ENCODE data around the gene KLHL9. TPM values are rescaled to one million over a fixed set of nuclear protein-coding genes. Genes with fewer than 3 reads are reported as not detected.

Gene KLHL9
- total and polyA plus RNA-seq, 2 donors (not counting 1 experiment from before 2014, with no cell fraction given), result 33.5 to 37.5 TPM

DNA sequence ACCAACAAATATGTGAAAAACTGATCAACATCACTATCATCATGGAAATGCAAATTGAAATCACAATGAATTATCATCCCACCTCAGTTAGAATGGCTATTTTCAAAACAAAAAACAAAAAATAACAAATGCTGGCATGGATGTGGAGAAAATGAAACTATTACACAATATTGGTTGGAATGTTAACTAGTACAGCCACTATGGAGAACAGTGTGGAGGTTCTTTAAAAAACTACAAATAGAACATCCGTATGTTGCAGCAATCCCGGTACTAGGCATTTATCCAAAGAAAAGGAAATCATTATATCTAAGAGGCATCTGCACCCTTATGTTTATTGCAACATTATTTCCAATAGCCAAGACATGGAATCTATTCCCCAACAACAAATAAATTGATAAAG lies 21.1 kb downstream of the KLHL9 start:
- Histone ChIP-seq H3K9ac (ENCODE audit: insufficient read depth, low read length) (no peak overlapping the region), H3K9me3 (ENCODE audit: control insufficient read depth, insufficient read depth, low read depth, low read length) (no peaks in the 10 kb centered on the region)
- TF ChIP-seq, protein P1, sequence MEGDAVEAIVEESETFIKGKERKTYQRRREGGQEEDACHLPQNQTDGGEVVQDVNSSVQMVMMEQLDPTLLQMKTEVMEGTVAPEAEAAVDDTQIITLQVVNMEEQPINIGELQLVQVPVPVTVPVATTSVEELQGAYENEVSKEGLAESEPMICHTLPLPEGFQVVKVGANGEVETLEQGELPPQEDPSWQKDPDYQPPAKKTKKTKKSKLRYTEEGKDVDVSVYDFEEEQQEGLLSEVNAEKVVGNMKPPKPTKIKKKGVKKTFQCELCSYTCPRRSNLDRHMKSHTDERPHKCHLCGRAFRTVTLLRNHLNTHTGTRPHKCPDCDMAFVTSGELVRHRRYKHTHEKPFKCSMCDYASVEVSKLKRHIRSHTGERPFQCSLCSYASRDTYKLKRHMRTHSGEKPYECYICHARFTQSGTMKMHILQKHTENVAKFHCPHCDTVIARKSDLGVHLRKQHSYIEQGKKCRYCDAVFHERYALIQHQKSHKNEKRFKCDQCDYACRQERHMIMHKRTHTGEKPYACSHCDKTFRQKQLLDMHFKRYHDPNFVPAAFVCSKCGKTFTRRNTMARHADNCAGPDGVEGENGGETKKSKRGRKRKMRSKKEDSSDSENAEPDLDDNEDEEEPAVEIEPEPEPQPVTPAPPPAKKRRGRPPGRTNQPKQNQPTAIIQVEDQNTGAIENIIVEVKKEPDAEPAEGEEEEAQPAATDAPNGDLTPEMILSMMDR (conservative IDR thresholded peaks at IDR 0.05 in 1 of 2, IDR thresholded peaks at IDR 0.05 in 1 of 2; ENCODE audit: low read depth in 1 of 2, low read length in 2 of 2), result no peak
- no peak for TF ChIP-seq EZH2 (IDR thresholded peaks at IDR 0.05; ENCODE audit: low read length, missing control alignments)

DNA sequence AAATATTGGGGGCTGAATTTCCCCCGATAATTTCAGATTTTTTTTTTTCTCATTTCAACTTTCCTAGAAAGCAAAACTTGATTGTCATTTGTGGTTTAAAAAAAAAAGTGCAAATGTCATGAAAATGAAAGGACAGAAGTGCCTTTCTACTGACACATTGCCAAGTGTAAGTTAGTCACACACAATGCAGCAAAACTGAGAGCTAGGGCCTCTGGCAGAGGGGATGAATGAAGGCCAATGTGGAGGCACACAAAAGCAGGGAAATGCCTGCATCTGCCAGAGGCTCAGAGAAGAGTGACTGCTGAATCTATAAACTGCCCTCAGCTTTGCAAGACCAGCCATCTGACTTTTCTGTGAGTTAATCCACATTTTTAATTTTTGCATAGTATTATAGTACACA lies 23.3 kb downstream of the KLHL9 start:
- no peaks in the 10 kb centered on the region for H3K79me2 ChIP-seq (ENCODE audit: control insufficient read depth, insufficient read depth, low read length)
- no peak overlapping the region for H3K4me2 ChIP-seq (ENCODE audit: extremely low read depth, insufficient read depth, low read length)
- H3K9me3 ChIP-seq (ENCODE audit: control insufficient read depth, insufficient read depth, low read depth, low read length), result no peaks in the 10 kb centered on the region
- no peaks in the 10 kb centered on the region for H3K36me3 ChIP-seq (ENCODE audit: control insufficient read depth, insufficient read depth, low read length)
- no peak for DNase-seq (ENCODE audit: low read depth in 2 of 2)
- peaks cover 4% of the 10 kb centered on the region for H3K27me3 ChIP-seq (ENCODE audit: control insufficient read depth, insufficient read depth, low read length)
- no peak overlapping the region for H3K27ac ChIP-seq (ENCODE audit: insufficient read depth, low read length)
- TF ChIP-seq EZH2 (IDR thresholded peaks at IDR 0.05; ENCODE audit: low read length, missing control alignments), result no peak
- TF ChIP-seq, protein P1 (conservative IDR thresholded peaks at IDR 0.05 in 1 of 2, IDR thresholded peaks at IDR 0.05 in 1 of 2; ENCODE audit: low read depth in 1 of 2, low read length in 2 of 2), result no peak
- no peak overlapping the region for H2AFZ ChIP-seq (ENCODE audit: low read length)
- H3K4me3 ChIP-seq (replicated peaks in 1 of 4; ENCODE audit: control extremely low read depth in 1 of 4, insufficient read depth in 1 of 4, low read depth in 3 of 4, low read length in 4 of 4), result no peak overlapping the region
- no peaks in the 10 kb centered on the region for H4K20me1 ChIP-seq (ENCODE audit: control insufficient read depth, extremely low read depth, insufficient read depth, low read length)
- H3K9ac ChIP-seq (ENCODE audit: insufficient read depth, low read length), result no peak overlapping the region
- H3K4me1 ChIP-seq (ENCODE audit: control insufficient read depth, extremely low read depth, insufficient read depth, low read length), result no peaks in the 10 kb centered on the region

More for the DNA sequence above, 21.1 kb downstream of the KLHL9 start:
- Histone ChIP-seq H4K20me1 (ENCODE audit: control insufficient read depth, extremely low read depth, insufficient read depth, low read length) (no peaks in the 10 kb centered on the region), H3K4me3 (replicated peaks in 1 of 4; ENCODE audit: control extremely low read depth in 1 of 4, insufficient read depth in 1 of 4, low read depth in 3 of 4, low read length in 4 of 4) (no peak overlapping the region), H3K27ac (ENCODE audit: insufficient read depth, low read length) (no peak overlapping the region), H3K4me1 (ENCODE audit: control insufficient read depth, extremely low read depth, insufficient read depth, low read length) (no peaks in the 10 kb centered on the region), H3K79me2 (ENCODE audit: control insufficient read depth, insufficient read depth, low read length) (no peaks in the 10 kb centered on the region), H3K27me3 (ENCODE audit: control insufficient read depth, insufficient read depth, low read length) (no peaks in the 10 kb centered on the region), H3K4me2 (ENCODE audit: extremely low read depth, insufficient read depth, low read length) (no peak overlapping the region), H3K36me3 (ENCODE audit: control insufficient read depth, insufficient read depth, low read length) (no peaks in the 10 kb centered on the region), H2AFZ (ENCODE audit: low read length) (no peak overlapping the region)
- DNase-seq (ENCODE audit: low read depth in 2 of 2), result no peak

DNA sequence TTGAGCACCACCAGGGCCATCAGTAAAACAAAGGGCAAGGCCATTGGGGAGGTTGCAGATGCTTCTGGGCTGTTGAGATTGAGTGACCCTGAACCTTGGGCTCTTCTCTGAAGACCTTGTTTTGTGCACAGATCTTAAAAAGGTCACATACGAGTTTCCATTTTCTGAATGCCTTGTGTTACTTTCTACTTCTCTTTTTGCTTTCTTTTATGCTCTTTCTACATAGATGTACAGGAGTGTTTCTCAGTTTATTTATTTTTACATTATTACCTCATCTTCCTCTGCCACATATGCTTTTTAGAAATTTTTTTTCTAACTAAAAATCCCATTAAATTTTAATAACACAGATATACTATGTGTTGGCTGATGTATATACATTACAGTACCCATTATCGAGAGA lies 30.0 kb downstream of the KLHL9 start, which contains the start of gene IFNA5:
Gene IFNA5, minus strand, starts transcription at position 101 of the 400 bp plus-strand sequence. Its CDS starts 57 bp downstream, at position 44.
- Histone ChIP-seq H3K4me1 (ENCODE audit: control insufficient read depth, extremely low read depth, insufficient read depth, low read length) (no peaks in the 10 kb centered on the region), H3K4me3 (replicated peaks in 1 of 4; ENCODE audit: control extremely low read depth in 1 of 4, insufficient read depth in 1 of 4, low read depth in 3 of 4, low read length in 4 of 4) (no peak within 1 kb of the TSS), H3K9ac (ENCODE audit: insufficient read depth, low read length) (no peak within 1 kb of the TSS), H3K27ac (ENCODE audit: insufficient read depth, low read length) (no peak within 1 kb of the TSS), H2AFZ (ENCODE audit: low read length) (no peak within 1 kb of the TSS), H3K36me3 (ENCODE audit: control insufficient read depth, insufficient read depth, low read length) (no peaks in the 10 kb centered on the region), H3K27me3 (ENCODE audit: control insufficient read depth, insufficient read depth, low read length) (peaks cover 12% of the 10 kb centered on the region), H4K20me1 (ENCODE audit: control insufficient read depth, extremely low read depth, insufficient read depth, low read length) (no peaks in the 10 kb centered on the region), H3K9me3 (ENCODE audit: control insufficient read depth, insufficient read depth, low read depth, low read length) (no peaks in the 10 kb centered on the region), H3K79me2 (ENCODE audit: control insufficient read depth, insufficient read depth, low read length) (no peaks in the 10 kb centered on the region), H3K4me2 (ENCODE audit: extremely low read depth, insufficient read depth, low read length) (no peak within 1 kb of the TSS)
- no peak for DNase-seq (ENCODE audit: low read depth in 2 of 2)
- no peak for TF ChIP-seq EZH2 (IDR thresholded peaks at IDR 0.05; ENCODE audit: low read length, missing control alignments)
- TF ChIP-seq, protein P1 (conservative IDR thresholded peaks at IDR 0.05 in 1 of 2, IDR thresholded peaks at IDR 0.05 in 1 of 2; ENCODE audit: low read depth in 1 of 2, low read length in 2 of 2), result no peak
